Progenitor cell of endocrine pancreas (in vitro differentiated cells): ENCODE results near the gene DMXL2. TPM values are rescaled to one million over a fixed set of nuclear protein-coding genes. Genes with fewer than 3 reads are reported as not detected.

Experiments used
- DNase-seq: peaks from one replicate; pipeline ENCODE4 v3.0.0; 2021; ENCODE audit warnings: low spot score; ENCODE audit not compliant: unreplicated experiment
- H3K27ac Mint-ChIP-seq: 2 replicates; pipeline ENCODE4 v1.8.0; 2021; ENCODE audit warnings: mild to moderate bottlenecking, moderate library complexity, mixed read lengths
- H3K27me3 Mint-ChIP-seq: 2 replicates; pipeline ENCODE4 v1.8.0; 2021; ENCODE audit warnings: mixed read lengths
- H3K36me3 Mint-ChIP-seq: 2 replicates; pipeline ENCODE4 v1.8.0; 2022; ENCODE audit warnings: mixed read lengths; ENCODE audit not compliant: insufficient read depth
- H3K4me1 Mint-ChIP-seq: 2 replicates; pipeline ENCODE4 v1.8.0; 2021; ENCODE audit warnings: low read depth, mixed read lengths
- H3K4me3 Mint-ChIP-seq: 2 replicates; pipeline ENCODE4 v1.8.0; 2021; ENCODE audit warnings: low read depth, mild to moderate bottlenecking, moderate library complexity, mixed read lengths
- H3K9me3 Mint-ChIP-seq: 2 replicates; pipeline ENCODE4 v1.8.0; 2021; ENCODE audit warnings: low read depth, mixed read lengths
- total RNA-seq: library from RNA; stranded (reverse); gene quantifications from 2 replicates; pipeline ENCODE4 v1.2.1, GENCODE V29; 2021
- TF ChIP-seq, protein P1 (sequence below): fragments of 200-600 bp; sonication (generic); IDR thresholded peaks from one replicate; pipeline ENCODE4 v1.5.0; 2021; ENCODE audit warnings: antibody characterized with exemption, mild to moderate bottlenecking; ENCODE audit not compliant: unreplicated experiment

Gene DMXL2
- total RNA-seq, 1 donor from 2014 or later, result 43.3 TPM

DNA sequence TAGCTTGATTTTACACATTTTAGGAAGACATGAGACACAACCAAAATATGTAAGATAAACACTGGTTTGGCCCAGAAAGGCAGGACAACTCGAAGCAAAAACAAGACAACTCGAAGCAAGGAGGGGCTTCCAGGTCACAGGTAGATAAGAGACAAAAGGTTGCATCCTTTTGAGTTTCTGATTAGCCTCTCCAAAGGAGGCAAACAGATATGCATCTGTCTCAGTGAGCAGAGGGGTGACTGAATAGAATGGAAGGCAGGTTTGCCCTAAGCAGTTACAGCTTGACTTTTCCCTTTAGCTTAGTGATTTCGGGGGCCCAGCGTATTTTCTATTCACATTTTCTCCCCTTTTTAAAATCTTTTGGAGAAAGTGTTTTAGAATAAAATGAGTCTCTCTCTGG, 206.4 kb downstream of the DMXL2 start:
- H3K9me3 Mint-ChIP-seq, result no peaks in the 10 kb centered on the region
- H3K27me3 Mint-ChIP-seq, result no peaks in the 10 kb centered on the region
- DNase-seq, result no peak
- H3K4me3 Mint-ChIP-seq, result no peak overlapping the region
- H3K27ac Mint-ChIP-seq, result no peak overlapping the region
- TF ChIP-seq, protein P1, sequence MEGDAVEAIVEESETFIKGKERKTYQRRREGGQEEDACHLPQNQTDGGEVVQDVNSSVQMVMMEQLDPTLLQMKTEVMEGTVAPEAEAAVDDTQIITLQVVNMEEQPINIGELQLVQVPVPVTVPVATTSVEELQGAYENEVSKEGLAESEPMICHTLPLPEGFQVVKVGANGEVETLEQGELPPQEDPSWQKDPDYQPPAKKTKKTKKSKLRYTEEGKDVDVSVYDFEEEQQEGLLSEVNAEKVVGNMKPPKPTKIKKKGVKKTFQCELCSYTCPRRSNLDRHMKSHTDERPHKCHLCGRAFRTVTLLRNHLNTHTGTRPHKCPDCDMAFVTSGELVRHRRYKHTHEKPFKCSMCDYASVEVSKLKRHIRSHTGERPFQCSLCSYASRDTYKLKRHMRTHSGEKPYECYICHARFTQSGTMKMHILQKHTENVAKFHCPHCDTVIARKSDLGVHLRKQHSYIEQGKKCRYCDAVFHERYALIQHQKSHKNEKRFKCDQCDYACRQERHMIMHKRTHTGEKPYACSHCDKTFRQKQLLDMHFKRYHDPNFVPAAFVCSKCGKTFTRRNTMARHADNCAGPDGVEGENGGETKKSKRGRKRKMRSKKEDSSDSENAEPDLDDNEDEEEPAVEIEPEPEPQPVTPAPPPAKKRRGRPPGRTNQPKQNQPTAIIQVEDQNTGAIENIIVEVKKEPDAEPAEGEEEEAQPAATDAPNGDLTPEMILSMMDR, result no peak
- H3K36me3 Mint-ChIP-seq, result no peaks in the 10 kb centered on the region
- no peaks in the 10 kb centered on the region for H3K4me1 Mint-ChIP-seq

DNA sequence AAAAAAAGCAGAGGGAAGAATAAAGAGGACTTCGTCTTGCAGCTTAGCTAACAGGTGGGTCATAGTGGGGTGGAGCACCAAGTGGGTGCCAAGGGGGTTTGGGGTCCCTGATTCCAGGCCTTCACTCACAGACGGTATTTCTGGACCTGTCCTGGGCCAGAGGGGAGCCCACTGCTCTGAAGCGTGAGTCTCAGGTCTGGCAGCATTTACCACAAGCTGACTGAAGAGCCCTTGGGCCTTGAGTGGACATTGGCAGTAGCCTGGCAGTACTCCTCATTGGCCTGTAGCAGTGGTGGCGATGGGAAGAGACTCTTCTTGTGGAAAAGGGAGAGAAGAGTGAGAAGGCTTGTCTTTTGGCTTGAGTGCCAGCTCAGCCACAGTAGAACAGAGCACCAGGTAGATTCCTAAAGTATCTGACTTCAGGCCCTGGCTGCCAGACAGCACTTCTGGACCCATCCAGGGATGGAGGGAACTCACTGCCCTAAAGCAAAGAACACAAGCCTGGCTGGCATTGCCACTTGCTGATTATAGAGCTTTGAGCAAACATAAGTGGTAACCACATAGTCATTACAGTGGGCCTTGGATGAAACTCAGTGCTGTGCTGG, 208.2 kb downstream of the DMXL2 start:
- no peaks in the 10 kb centered on the region for H3K9me3 Mint-ChIP-seq
- no peak overlapping the region for H3K4me3 Mint-ChIP-seq
- no peaks in the 10 kb centered on the region for H3K4me1 Mint-ChIP-seq
- no peak for DNase-seq
- no peak overlapping the region for H3K27ac Mint-ChIP-seq
- TF ChIP-seq, protein P1, result no peak
- H3K27me3 Mint-ChIP-seq, result no peaks in the 10 kb centered on the region
- no peaks in the 10 kb centered on the region for H3K36me3 Mint-ChIP-seq

DNA sequence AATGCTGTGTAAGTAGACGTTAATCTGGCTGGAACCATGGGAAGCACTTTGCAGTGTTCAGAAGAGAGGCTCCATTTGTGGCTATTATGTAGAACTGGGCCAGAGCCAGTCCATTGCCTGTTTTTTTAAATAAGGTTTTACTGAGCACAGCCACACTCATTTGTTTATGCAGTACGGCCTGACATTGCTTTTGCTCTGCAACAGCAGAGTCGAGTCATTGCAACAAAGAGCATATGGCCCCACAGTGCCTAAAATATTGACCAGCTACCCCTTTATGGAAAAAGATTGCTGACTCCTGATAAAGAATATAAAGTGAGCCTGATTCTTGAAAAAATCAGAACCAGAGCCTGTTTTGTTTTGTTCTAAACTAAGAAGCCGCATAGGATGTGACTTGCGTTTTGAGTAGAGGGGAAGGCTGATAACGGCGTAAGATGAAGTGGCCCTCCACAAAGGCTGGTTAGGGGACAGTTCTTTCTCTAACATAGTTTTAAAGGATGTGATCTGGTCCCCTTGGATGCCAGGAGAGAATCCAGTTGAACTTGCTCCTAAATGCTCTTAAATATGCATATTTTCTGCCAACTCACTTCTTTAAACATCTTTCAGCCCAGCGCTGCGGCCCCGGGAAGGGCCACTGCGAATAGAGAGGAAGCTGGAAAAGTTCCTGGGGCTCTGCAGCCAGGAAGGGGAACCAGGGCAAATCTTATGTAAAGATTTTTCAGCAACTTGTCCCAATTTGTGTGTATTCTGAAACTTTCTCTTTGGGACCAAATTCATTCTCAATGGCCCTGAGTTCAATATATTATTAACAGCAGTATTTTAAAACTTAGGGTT, 216.7 kb downstream of the DMXL2 start:
- Mint-ChIP-seq H3K27me3 (peaks cover 28% of the 10 kb centered on the region), H3K4me1 (no peaks in the 10 kb centered on the region), H3K4me3 (no peak overlapping the region), H3K9me3 (no peaks in the 10 kb centered on the region), H3K36me3 (no peaks in the 10 kb centered on the region), H3K27ac (no peak overlapping the region)
- no peak for DNase-seq
- TF ChIP-seq, protein P1, result no peak

DNA sequence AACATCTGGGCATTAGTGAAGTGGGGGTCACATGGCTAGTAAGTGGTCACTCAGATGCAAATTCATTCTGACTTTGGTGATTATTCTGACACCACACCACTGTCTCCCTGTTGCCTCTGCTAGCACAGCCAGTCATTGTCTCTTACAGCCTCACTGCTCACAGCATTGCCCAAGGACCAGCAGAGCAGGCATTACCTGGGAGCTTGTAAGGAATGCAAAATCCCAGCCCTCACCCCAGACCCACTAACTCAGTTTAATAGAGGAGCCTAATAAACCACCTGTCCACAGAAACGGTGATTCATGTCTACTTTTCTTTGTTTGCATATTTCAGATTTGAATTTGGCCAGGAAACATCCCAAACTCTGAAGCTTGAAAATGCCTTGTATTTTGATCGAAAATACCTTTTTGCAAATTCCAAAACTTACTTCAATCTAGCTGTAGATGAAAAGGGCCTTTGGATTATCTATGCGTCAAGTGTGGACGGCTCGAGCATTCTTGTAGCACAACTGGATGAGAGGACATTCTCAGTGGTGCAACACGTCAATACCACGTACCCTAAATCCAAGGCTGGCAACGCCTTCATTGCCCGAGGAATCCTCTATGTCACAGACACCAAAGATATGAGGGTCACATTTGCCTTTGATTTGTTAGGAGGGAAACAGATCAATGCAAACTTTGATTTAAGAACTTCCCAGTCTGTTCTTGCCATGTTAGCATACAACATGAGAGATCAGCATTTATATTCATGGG, 218.4 kb downstream of the DMXL2 start:
- Mint-ChIP-seq H3K27me3 (peaks cover 42% of the 10 kb centered on the region), H3K4me3 (no peak overlapping the region), H3K9me3 (no peaks in the 10 kb centered on the region), H3K36me3 (no peaks in the 10 kb centered on the region), H3K27ac (no peak overlapping the region), H3K4me1 (no peaks in the 10 kb centered on the region)
- TF ChIP-seq, protein P1, result no peak
- DNase-seq, result no peak
